HG03045 (cell line): ENCODE measurements around the gene PLAAT4.
"Not testable (repeated sequence)": the region's sequence is repeated elsewhere in the genome, so short reads cannot be mapped to it uniquely, and the experiment has no call there.

Source experiments
- ATAC-seq: cut with Tn5 transposase; IDR thresholded peaks from one replicate; pipeline ENCODE4 v1.9.1; 2021; ENCODE audit warnings: mild to moderate bottlenecking, moderate library complexity; ENCODE audit not compliant: unreplicated experiment

PLAAT4 gene

GRCh38 chr11:63537293-63538101 is 889 bp downstream of the PLAAT4 start:
- ATAC-seq: no peak

GRCh38 chr11:63542506-63542905 is 5.9 kb downstream of the PLAAT4 start:
- not testable (repeated sequence) for ATAC-seq

- no peak for ATAC-seq
Observed at GRCh38 chr11:63543711-63544110, 7.1 kb downstream of the PLAAT4 start.

- ATAC-seq: no peak
Observed at GRCh38 chr11:63547061-63547460, 10.5 kb downstream of the PLAAT4 start.

- no peak for ATAC-seq
Observed at GRCh38 chr11:63548178-63548577, 11.6 kb downstream of the PLAAT4 start.

GRCh38 chr11:63549411-63549810 is 12.8 kb downstream of the PLAAT4 start:
- ATAC-seq: no peak

- not testable (repeated sequence) for ATAC-seq
Observed at GRCh38 chr11:63550156-63550700, 13.6 kb downstream of the PLAAT4 start.

GRCh38 chr11:63551091-63551888 is 14.7 kb downstream of the PLAAT4 start:
- no peak for ATAC-seq

- ATAC-seq: no peak
Observed at GRCh38 chr11:63551889-63552266, 15.3 kb downstream of the PLAAT4 start.

GRCh38 chr11:63552921-63553320 is 16.3 kb downstream of the PLAAT4 start:
- no peak for ATAC-seq

GRCh38 chr11:63553759-63554158 is 17.2 kb downstream of the PLAAT4 start:
- no peak for ATAC-seq

GRCh38 chr11:63554877-63555223 is 18.2 kb downstream of the PLAAT4 start:
- ATAC-seq: no peak

- ATAC-seq: no peak
Observed at GRCh38 chr11:63556404-63557013, 19.9 kb downstream of the PLAAT4 start.

- no peak for ATAC-seq
Observed at GRCh38 chr11:63557570-63557969, 21.0 kb downstream of the PLAAT4 start.

GRCh38 chr11:63558459-63559157 is 22.0 kb downstream of the PLAAT4 start:
- ATAC-seq: no peak

- ATAC-seq: no peak
Observed at GRCh38 chr11:63560506-63561180, 24.0 kb downstream of the PLAAT4 start.

GRCh38 chr11:63563201-63564055 is 26.8 kb downstream of the PLAAT4 start, which contains the start of gene PLAAT2:
TSS of gene PLAAT2 (minus strand) at chr11:63563379. CDS start at chr11:63563324, 55 bp downstream.
- no peak for ATAC-seq

- peak; percentile 81 for ATAC-seq
Observed at GRCh38 chr11:63564056-63564774, 27.6 kb downstream of the PLAAT4 start.
